DOHH2 (cell line): Measurements from ENCODE around the gene PITRM1.

Source experiments
- H3F3A ChIP-seq: fragments of 200-600 bp; sonication (generic), shearing (Covaris generic); 2 replicates; pipeline ENCODE4 v1.6.0; 2016; ENCODE audit warnings: antibody characterized with exemption, mild to moderate bottlenecking; ENCODE audit not compliant: control insufficient read depth, insufficient read depth
- H3K27ac ChIP-seq: fragments of 200-600 bp; sonication (generic); 2 replicates; pipeline ENCODE4 v1.5.1; 2014; ENCODE audit warnings: low read depth, mild to moderate bottlenecking, low read length, moderate library complexity
- H3K27me3 ChIP-seq: fragments of 200-600 bp; sonication (generic); 2 replicates; pipeline ENCODE4 v1.6.1; 2014; ENCODE audit warnings: mild to moderate bottlenecking, low read length, mixed read lengths; ENCODE audit not compliant: control insufficient read depth
- H3K36me3 ChIP-seq: fragments of 200-600 bp; sonication (generic); 2 replicates; pipeline ENCODE4 v1.6.1; 2014; ENCODE audit warnings: mild to moderate bottlenecking, low read length, moderate library complexity, mixed read lengths; ENCODE audit not compliant: control insufficient read depth
- H3K4me1 ChIP-seq: fragments of 200-600 bp; sonication (generic); 2 replicates; pipeline ENCODE4 v1.6.1; 2014; ENCODE audit warnings: mild to moderate bottlenecking, low read length, mixed read lengths; ENCODE audit not compliant: control insufficient read depth
- H3K4me2 ChIP-seq: fragments of 200-600 bp; sonication (generic); 2 replicates; pipeline ENCODE4 v1.6.0; 2014; ENCODE audit warnings: mild to moderate bottlenecking, low read length, moderate library complexity
- H3K4me3 ChIP-seq: fragments of 200-600 bp; sonication (generic); 2 replicates; pipeline ENCODE4 v1.5.1; 2014; ENCODE audit warnings: mild to moderate bottlenecking, low read length, mixed read lengths
- H3K79me2 ChIP-seq: fragments of 200-600 bp; sonication (generic); 2 replicates; pipeline ENCODE4 v1.6.1; 2014; ENCODE audit warnings: mild to moderate bottlenecking, low read length, mixed read lengths; ENCODE audit not compliant: control insufficient read depth
- H3K9me2 ChIP-seq: fragments of 200-600 bp; sonication (generic); replicated peaks from 2 replicates; pipeline ENCODE4 v1.6.1; 2014; ENCODE audit warnings: mild to moderate bottlenecking, low read length, mixed read lengths; ENCODE audit not compliant: control insufficient read depth
- H3K9me3 ChIP-seq: fragments of 200-600 bp; sonication (generic); 2 replicates; pipeline ENCODE4 v1.6.1; 2014; ENCODE audit warnings: antibody characterized with exemption, low read length, mixed read lengths; ENCODE audit not compliant: control insufficient read depth, insufficient read depth
- H4K20me1 ChIP-seq: fragments of 200-600 bp; sonication (generic); 2 replicates; pipeline ENCODE4 v1.6.0; 2014; ENCODE audit warnings: low read depth, mild to moderate bottlenecking, antibody characterized with exemption, low read length, moderate library complexity; ENCODE audit not compliant: control insufficient read depth, insufficient read depth
- EZH2phosphoT487 ChIP-seq: fragments of 200-600 bp; sonication (generic); IDR thresholded peaks from 2 replicates; pipeline ENCODE4 v1.6.1; 2017; ENCODE audit warnings: borderline replicate concordance, mild to moderate bottlenecking, antibody characterized with exemption, low read length, moderate library complexity, mixed read lengths
- TF ChIP-seq, protein P1 (sequence below): fragments of 200-600 bp; sonication (generic); IDR thresholded peaks from one replicate; pipeline ENCODE4 v1.5.1; 2014; ENCODE audit warnings: antibody characterized with exemption, mild to moderate bottlenecking, low read depth, low read length; ENCODE audit not compliant: poor library complexity, severe bottlenecking

The PITRM1 gene

GRCh38 chr10:3137958-3138726, 34.4 kb downstream of the PITRM1 start:
- Histone ChIP-seq H3K4me1 (no peaks in the 10 kb centered on the region), H3K9me3 (no peaks in the 10 kb centered on the region), H3K9me2 (no peaks in the 10 kb centered on the region), H3K4me2 (no peak overlapping the region), H3K27me3 (no peaks in the 10 kb centered on the region), H4K20me1 (no peaks in the 10 kb centered on the region), H3K27ac (no peak overlapping the region), H3F3A (peaks cover 14% of the 10 kb centered on the region), H3K4me3 (no peak overlapping the region), H3K79me2 (no peaks in the 10 kb centered on the region), H3K36me3 (peaks cover 87% of the 10 kb centered on the region)
- TF ChIP-seq, protein P1, sequence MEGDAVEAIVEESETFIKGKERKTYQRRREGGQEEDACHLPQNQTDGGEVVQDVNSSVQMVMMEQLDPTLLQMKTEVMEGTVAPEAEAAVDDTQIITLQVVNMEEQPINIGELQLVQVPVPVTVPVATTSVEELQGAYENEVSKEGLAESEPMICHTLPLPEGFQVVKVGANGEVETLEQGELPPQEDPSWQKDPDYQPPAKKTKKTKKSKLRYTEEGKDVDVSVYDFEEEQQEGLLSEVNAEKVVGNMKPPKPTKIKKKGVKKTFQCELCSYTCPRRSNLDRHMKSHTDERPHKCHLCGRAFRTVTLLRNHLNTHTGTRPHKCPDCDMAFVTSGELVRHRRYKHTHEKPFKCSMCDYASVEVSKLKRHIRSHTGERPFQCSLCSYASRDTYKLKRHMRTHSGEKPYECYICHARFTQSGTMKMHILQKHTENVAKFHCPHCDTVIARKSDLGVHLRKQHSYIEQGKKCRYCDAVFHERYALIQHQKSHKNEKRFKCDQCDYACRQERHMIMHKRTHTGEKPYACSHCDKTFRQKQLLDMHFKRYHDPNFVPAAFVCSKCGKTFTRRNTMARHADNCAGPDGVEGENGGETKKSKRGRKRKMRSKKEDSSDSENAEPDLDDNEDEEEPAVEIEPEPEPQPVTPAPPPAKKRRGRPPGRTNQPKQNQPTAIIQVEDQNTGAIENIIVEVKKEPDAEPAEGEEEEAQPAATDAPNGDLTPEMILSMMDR: no peak
- TF ChIP-seq EZH2phosphoT487: no peak

GRCh38 chr10:3136763-3137611, 35.6 kb downstream of the PITRM1 start:
- no peaks in the 10 kb centered on the region for H3K79me2 ChIP-seq
- no peaks in the 10 kb centered on the region for H4K20me1 ChIP-seq
- H3K9me2 ChIP-seq: no peaks in the 10 kb centered on the region
- peaks cover 88% of the 10 kb centered on the region for H3K36me3 ChIP-seq
- H3K27me3 ChIP-seq: no peaks in the 10 kb centered on the region
- no peak overlapping the region for H3K4me3 ChIP-seq
- H3K4me2 ChIP-seq: no peak overlapping the region
- H3F3A ChIP-seq: peaks cover 14% of the 10 kb centered on the region
- H3K27ac ChIP-seq: no peak overlapping the region
- no peaks in the 10 kb centered on the region for H3K9me3 ChIP-seq
- TF ChIP-seq EZH2phosphoT487: no peak
- TF ChIP-seq, protein P1: no peak
- H3K4me1 ChIP-seq: no peaks in the 10 kb centered on the region

DNA sequence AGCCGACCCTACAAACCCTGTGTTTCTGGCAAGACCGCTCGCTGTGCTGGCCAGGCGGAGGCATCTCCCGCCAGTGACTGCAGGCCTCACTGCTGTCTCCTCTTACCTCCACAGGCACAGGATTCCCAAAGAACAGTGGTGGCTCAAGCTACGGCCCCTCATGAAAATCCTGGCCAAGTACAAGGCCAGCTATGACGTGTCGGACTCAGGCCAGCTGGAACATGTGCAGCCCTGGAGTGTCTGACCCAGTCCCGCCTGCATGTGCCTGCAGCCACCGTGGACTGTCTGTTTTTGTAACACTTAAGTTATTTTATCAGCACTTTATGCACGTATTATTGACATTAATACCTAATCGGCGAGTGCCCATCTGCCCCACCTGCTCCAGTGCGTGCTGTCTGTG, 36.2 kb downstream of the PITRM1 start:
- TF ChIP-seq, protein P1: no peak
- no peak for TF ChIP-seq EZH2phosphoT487
- Histone ChIP-seq H3K9me3 (no peaks in the 10 kb centered on the region), H3K4me1 (no peaks in the 10 kb centered on the region), H3K4me3 (no peak overlapping the region), H3K4me2 (no peak overlapping the region), H3K79me2 (no peaks in the 10 kb centered on the region), H3K27me3 (no peaks in the 10 kb centered on the region), H3F3A (peaks cover 14% of the 10 kb centered on the region), H3K36me3 (peaks cover 93% of the 10 kb centered on the region), H3K27ac (no peak overlapping the region), H3K9me2 (no peaks in the 10 kb centered on the region), H4K20me1 (no peaks in the 10 kb centered on the region)
